A549 (cell line): Measurements from ENCODE around the gene PSMB9. TPM values are rescaled to one million over a fixed set of nuclear protein-coding genes. Genes with fewer than 3 reads are reported as not detected.
"Not testable (repeated sequence)": the region's sequence is repeated elsewhere in the genome, so short reads cannot be mapped to it uniquely, and the experiment has no call there.

Source experiments
- ATAC-seq, 2 experiments: fragments of 200-7000 bp in 1 of 2; fragments of >200 bp in 1 of 2; cut with Nextera tagmentation in 1 of 2; cut with Tn5 transposase in 1 of 2; 3 replicates each; pipeline versions ENCODE4 v1.8.0 to v1.9.1; 2018 to 2020; ENCODE audit warnings: mild to moderate bottlenecking in 1 of 2, moderate library complexity in 1 of 2
- CTCF ChIA-PET: fragments of 300-600 bp; sonication (Branson Sonifier 250); formaldehyde crosslinking; extraction: SDS; loops from one replicate; lab custom pipeline; 2021; ENCODE audit warnings: antibody characterized with exemption, inconsistent platforms; lab: Yijun Ruan, JAX
- POLR2A ChIA-PET: fragments of 350-600 bp; formaldehyde crosslinking; extraction: SDS; loops from one replicate; lab custom pipeline; 2021; ENCODE audit warnings: antibody characterized with exemption, inconsistent platforms; lab: Yijun Ruan, JAX
- DNase-seq, 2 experiments: peaks; one replicate each; pipeline versions ENCODE4 v3.0.0 to v3.0.0-alpha.2; 2011 to 2016; ENCODE audit warnings: low read depth in 1 of 2, low spot score in 1 of 2
- FAIRE-seq: peaks from 2 replicates; lab custom pipeline; 2011; peaks lifted over from hg19 to GRCh38; lab: Jason Lieb, UNC
- H3K27ac ChIP-seq, 2 experiments: fragments of >200 bp; sonication (Bioruptor Twin); formaldehyde crosslinking; 3 replicates each; pipeline ENCODE4 v1.5.1; 2016 to 2017
- H3K4me1 ChIP-seq: fragments of >200 bp; sonication (Bioruptor Twin); formaldehyde crosslinking; 3 replicates; pipeline ENCODE4 v1.6.1; 2016
- H3K4me2 ChIP-seq: fragments of >200 bp; sonication (Bioruptor Twin); formaldehyde crosslinking; 3 replicates; pipeline ENCODE4 v1.6.1; 2016
- H3K4me3 ChIP-seq: fragments of >200 bp; sonication (Bioruptor Twin); formaldehyde crosslinking; 3 replicates; pipeline ENCODE4 v1.5.1; 2016
- H3K9me3 ChIP-seq: fragments of >200 bp; sonication (Bioruptor Twin); formaldehyde crosslinking; 3 replicates; pipeline ENCODE4 v1.6.1; 2016
- CEBPB ChIP-seq, 2 experiments: fragments of >200 bp in 1 of 2; sonication (Bioruptor Twin) in 1 of 2; formaldehyde crosslinking in 1 of 2; IDR thresholded peaks; 2 replicates each; pipeline ENCODE4 v1.6.1; 2012 to 2016
- CTCF ChIP-seq: fragments of >200 bp; sonication (Bioruptor Twin); formaldehyde crosslinking; IDR thresholded peaks from 3 replicates; pipeline ENCODE4 v1.5.1; 2016
- GATA3 ChIP-seq: IDR thresholded peaks from 2 replicates; pipeline ENCODE4 v1.6.1; 2012; ENCODE audit warnings: borderline replicate concordance
- HDAC2 ChIP-seq: fragments of 200-600 bp; sonication (generic); IDR thresholded peaks from 2 replicates; pipeline ENCODE4 v1.6.1; 2016
- HEYL ChIP-seq: fragments of 250-450 bp; sonication (Bioruptor Pico); IDR thresholded peaks from 2 replicates; pipeline ENCODE4 v1.8.0; 2021; ENCODE audit warnings: mild to moderate bottlenecking, moderate library complexity
- JUN ChIP-seq, 2 experiments: fragments of >200 bp; sonication (Bioruptor Twin); formaldehyde crosslinking; IDR thresholded peaks; 2 replicates in 1 of 2; 3 replicates in 1 of 2; pipeline ENCODE4 v1.6.1; 2016 to 2017
- JUNB ChIP-seq: fragments of >200 bp; sonication (Bioruptor Twin); formaldehyde crosslinking; IDR thresholded peaks from 2 replicates; pipeline ENCODE4 v1.6.1; 2016
- KDM5A ChIP-seq: fragments of 200-600 bp; sonication (generic); IDR thresholded peaks from 2 replicates; pipeline ENCODE4 v1.6.1; 2016; ENCODE audit warnings: antibody characterized with exemption, mild to moderate bottlenecking
- MAFK ChIP-seq: fragments of 450-650 bp; IDR thresholded peaks from 2 replicates; pipeline ENCODE4 v1.6.1; 2014; ENCODE audit not compliant: partially characterized antibody
- MAZ ChIP-seq: fragments of 150-350 bp; IDR thresholded peaks from 2 replicates; pipeline ENCODE4 v1.6.1; 2014; ENCODE audit warnings: antibody characterized with exemption, low read depth, low read length, borderline replicate concordance
- RAD21 ChIP-seq, 2 experiments: fragments of >200 bp in 1 of 2; sonication (Bioruptor Twin) in 1 of 2; formaldehyde crosslinking in 1 of 2; IDR thresholded peaks in 1 of 2; conservative IDR thresholded peaks in 1 of 2; 2 replicates in 1 of 2; 3 replicates in 1 of 2; pipeline ENCODE4 v1.6.1; 2012 to 2018; ENCODE audit warnings: inconsistent platforms in 1 of 2
- SMC3 ChIP-seq: fragments of >200 bp; sonication (Bioruptor Twin); formaldehyde crosslinking; IDR thresholded peaks from 3 replicates; pipeline ENCODE4 v1.6.1; 2018; ENCODE audit warnings: inconsistent platforms
- SREBF2 ChIP-seq: fragments of 450-650 bp; IDR thresholded peaks from 2 replicates; pipeline ENCODE4 v1.6.1; 2014; ENCODE audit warnings: mild to moderate bottlenecking, moderate library complexity
- TFCP2L1 ChIP-seq: fragments of 250-450 bp; sonication (Bioruptor Pico); IDR thresholded peaks from 2 replicates; pipeline ENCODE4 v1.5.0; 2021; ENCODE audit warnings: mild to moderate bottlenecking
- ZC3H11A ChIP-seq: fragments of 450-650 bp; IDR thresholded peaks from 2 replicates; pipeline ENCODE4 v1.6.1; 2014; ENCODE audit warnings: antibody characterized with exemption, mild to moderate bottlenecking
- WGBS: methylation state at CpG from one replicate; pipeline ENCODE4 v1.1.6; 2017; ENCODE audit errors: missing lambda C conversion rate; 5-methylcytosine and 5-hydroxymethylcytosine counted together
- polyA plus RNA-seq, 4 experiments: library from polyadenylated mRNA; depleted of rRNA in 3 of 4; stranded (reverse); fragments of >200 nt; fragmentation: RNase III in 1 of 4; extraction: RNeasy Plus Mini Kit Qiagen cat#74134 plus additional on column Dnase treatment in 1 of 4; gene quantifications; 2 replicates in 3 of 4; 3 replicates in 1 of 4; pipeline ENCODE4 v1.2.3, GENCODE V29; 2011 to 2017

Gene PSMB9
- polyA plus RNA-seq, 2 of the 4 experiments (the other 2 are of a cell fraction): 9.2 to 12.5 TPM

GRCh38 chr6:32868257-32868788 lies 14.3 kb downstream of the PSMB9 start:
- no peaks in the 10 kb centered on the region for H3K4me1 ChIP-seq
- H3K4me3 ChIP-seq: no peak overlapping the region
- WGBS: 13% methylated on average over 5 of the region's 5 CpGs
- FAIRE-seq (no peak), ATAC-seq (peak; percentile 84 to 86; a peak in 5 of 6 replicates), DNase-seq (peak; percentile 20 to 63)
- no peak overlapping the region for H3K4me2 ChIP-seq
- ChIA-PET POLR2A (interaction anchor here (1.1 to 2.3 kb wide), 5 partner anchors 23 to 103 kb away, joined by 3 to 12 read pairs (median 4); partner anchors contain the start of gene TAP2), CTCF (interaction anchor here (0.6 to 13.9 kb wide), 42 partner anchors 9 to 615 kb away, joined by 3 to 253 read pairs (median 4); partner anchors contain the start of genes HLA-DMA, HLA-DMB, PSMB8 and PSMB9)
- no peak overlapping the region for H3K27ac ChIP-seq
- TF ChIP-seq HEYL (CRISPR knock-in tag): no peak
- TF ChIP-seq SMC3: peak; percentile 83
- TF ChIP-seq CTCF: peak; percentile 83
- no peak for TF ChIP-seq SREBF2
- peak; percentile 88 to 91 for TF ChIP-seq RAD21 (conservative IDR thresholded peaks at IDR 0.05 in 1 of 2, IDR thresholded peaks at IDR 0.05 in 1 of 2)
- no peaks in the 10 kb centered on the region for H3K9me3 ChIP-seq

DNA sequence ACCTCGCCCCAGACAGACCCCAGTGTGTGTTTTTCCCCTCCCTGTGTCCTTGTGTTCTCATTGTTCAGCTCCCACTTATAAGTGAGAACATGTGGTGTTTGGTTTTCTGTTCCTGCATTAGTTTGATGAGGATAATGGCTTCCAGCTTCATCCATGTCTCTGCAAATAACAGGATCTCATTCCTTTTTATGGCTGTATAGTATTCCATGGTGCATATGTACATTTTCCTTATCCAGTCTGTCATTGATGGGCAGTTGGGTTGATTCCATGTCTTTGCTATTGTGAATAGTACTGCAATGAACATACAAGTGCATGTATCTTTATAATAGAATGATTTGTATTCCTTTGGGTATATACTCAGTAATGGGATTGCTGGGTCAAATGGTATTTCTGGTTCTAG lies 20.0 kb downstream of the PSMB9 start:
- H3K27ac ChIP-seq, H3K4me2 ChIP-seq, POLR2A ChIA-PET, H3K4me1 ChIP-seq, H3K4me3 ChIP-seq, ATAC-seq, DNase-seq, FAIRE-seq, H3K9me3 ChIP-seq: not testable (repeated sequence)
- 0% methylated on average over 1 of the region's 1 CpG for WGBS
- CTCF ChIA-PET: interaction anchor here (0.8 to 13.9 kb wide), 2 partner anchors 32 to 93 kb away, joined by 3 to 253 read pairs; partner anchors contain the start of genes PSMB8 and TAP2

- DNase-seq (no peak), FAIRE-seq (no peak), ATAC-seq (no peak)
- Histone ChIP-seq H3K4me1 (no peaks in the 10 kb centered on the region), H3K9me3 (no peaks in the 10 kb centered on the region), H3K27ac (no peak overlapping the region), H3K4me3 (no peak overlapping the region), H3K4me2 (no peak overlapping the region)
- no peak for TF ChIP-seq HDAC2
- TF ChIP-seq TFCP2L1 (CRISPR knock-in tag): no peak
- TF ChIP-seq KDM5A: no peak
- TF ChIP-seq GATA3: no peak
- TF ChIP-seq CTCF: no peak
- TF ChIP-seq MAZ: no peak
- POLR2A ChIA-PET: no interaction called here
- 86% methylated on average over 2 of the region's 2 CpGs for WGBS
- CTCF ChIA-PET: interaction anchor here (1.3 to 2.1 kb wide), 4 partner anchors 9 to 90 kb away, joined by 3 to 11 read pairs (median 4); partner anchors contain the start of gene TAP2
Observed at GRCh38 chr6:32876603-32877002, 22.6 kb downstream of the PSMB9 start.

GRCh38 chr6:32879691-32880090 lies 25.7 kb downstream of the PSMB9 start:
- FAIRE-seq (no peak), DNase-seq (no peak), ATAC-seq (no peak)
- Histone ChIP-seq H3K9me3 (no peaks in the 10 kb centered on the region), H3K27ac (no peak overlapping the region), H3K4me1 (no peaks in the 10 kb centered on the region), H3K4me2 (no peak overlapping the region), H3K4me3 (no peak overlapping the region)
- 90% methylated on average over 20 of the region's 35 CpGs for WGBS
- TF ChIP-seq JUNB (no peak), MAFK (no peak), ZC3H11A (no peak), CEBPB (IDR thresholded peaks at IDR 0.05) (no peak), JUN (IDR thresholded peaks at IDR 0.05) (no peak), MAZ (no peak)
- ChIA-PET CTCF (interaction anchor here (0.6 to 3.6 kb wide), 5 partner anchors 11 to 105 kb away, joined by 3 to 20 read pairs (median 5); partner anchors contain the start of gene TAP2), POLR2A (no interaction called here)

DNA sequence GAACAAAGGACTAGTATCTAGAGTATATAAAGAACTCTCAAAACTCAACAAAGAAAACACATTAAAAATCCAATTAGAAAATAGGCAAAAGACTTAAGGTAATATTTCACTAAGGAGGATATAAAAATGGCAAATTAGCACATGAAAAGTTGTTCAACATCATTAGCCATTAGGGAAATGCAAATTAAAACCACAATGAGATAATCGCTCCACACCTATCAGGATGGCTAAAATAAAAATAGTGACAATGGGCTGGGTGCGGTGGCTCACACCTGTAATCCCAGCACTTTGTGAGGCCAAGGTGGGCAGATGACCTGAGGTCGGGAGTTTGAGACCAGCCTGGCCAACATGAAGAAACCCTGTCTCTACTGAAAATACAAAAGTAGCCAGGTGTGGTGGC lies 27.0 kb downstream of the PSMB9 start:
- ATAC-seq, H3K27ac ChIP-seq, DNase-seq, H3K4me1 ChIP-seq, H3K9me3 ChIP-seq, H3K4me2 ChIP-seq, H3K4me3 ChIP-seq, POLR2A ChIA-PET, FAIRE-seq: not testable (repeated sequence)
- 74% methylated on average over 3 of the region's 3 CpGs for WGBS
- CTCF ChIA-PET: interaction anchor here (0.7 to 3.6 kb wide), 8 partner anchors 13 to 1551 kb away, joined by 3 to 20 read pairs (median 4); partner anchors contain the start of gene TAP2
